ENCODE measurements around the gene GABPA. TPM values are rescaled to one million over a fixed set of nuclear protein-coding genes. Genes with fewer than 3 reads are reported as not detected.
"Not testable (repeated sequence)": the region's sequence is repeated elsewhere in the genome, so short reads cannot be mapped to it uniquely, and the experiment has no call there.

GABPA gene
- polyA plus RNA-seq, 1 experiment = 8.5 TPM

DNA sequence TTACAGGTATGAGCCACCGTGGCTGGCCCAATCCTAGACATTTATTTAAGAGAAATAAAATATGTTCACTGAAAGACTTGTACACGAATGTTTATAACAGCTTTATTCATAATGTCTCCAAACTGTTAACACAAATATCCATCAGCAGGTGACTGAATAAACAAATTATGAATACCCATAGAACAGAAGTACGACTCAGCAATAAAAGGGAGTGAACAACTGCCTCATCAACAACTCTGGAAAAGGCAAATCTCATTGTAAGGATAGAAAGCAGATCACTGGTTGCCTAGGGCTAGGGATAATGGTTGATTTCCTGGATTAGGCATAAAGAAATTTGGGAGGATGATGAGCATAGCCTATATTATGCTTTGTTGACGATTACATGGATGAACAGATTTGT is 41.7 kb downstream of the GABPA start:
- ChIA-PET CTCF (interaction anchor here (0.5 to 1.4 kb wide), 2 partner anchors 25 to 39 kb away, joined by 3 to 4 read pairs; no protein-coding TSS in a partner anchor), POLR2A (no interaction called here)
- Histone ChIP-seq H3K4me3 (ENCODE audit: low read depth, low read length) (no peak overlapping the region), H3K27me3 (ENCODE audit: control insufficient read depth, insufficient read depth, low read length) (no peaks in the 10 kb centered on the region), H3K36me3 (ENCODE audit: control insufficient read depth, insufficient read depth, low read length) (no peaks in the 10 kb centered on the region)
- DNase-seq (ENCODE audit: low read depth) = no peak
- TF ChIP-seq, protein P1, sequence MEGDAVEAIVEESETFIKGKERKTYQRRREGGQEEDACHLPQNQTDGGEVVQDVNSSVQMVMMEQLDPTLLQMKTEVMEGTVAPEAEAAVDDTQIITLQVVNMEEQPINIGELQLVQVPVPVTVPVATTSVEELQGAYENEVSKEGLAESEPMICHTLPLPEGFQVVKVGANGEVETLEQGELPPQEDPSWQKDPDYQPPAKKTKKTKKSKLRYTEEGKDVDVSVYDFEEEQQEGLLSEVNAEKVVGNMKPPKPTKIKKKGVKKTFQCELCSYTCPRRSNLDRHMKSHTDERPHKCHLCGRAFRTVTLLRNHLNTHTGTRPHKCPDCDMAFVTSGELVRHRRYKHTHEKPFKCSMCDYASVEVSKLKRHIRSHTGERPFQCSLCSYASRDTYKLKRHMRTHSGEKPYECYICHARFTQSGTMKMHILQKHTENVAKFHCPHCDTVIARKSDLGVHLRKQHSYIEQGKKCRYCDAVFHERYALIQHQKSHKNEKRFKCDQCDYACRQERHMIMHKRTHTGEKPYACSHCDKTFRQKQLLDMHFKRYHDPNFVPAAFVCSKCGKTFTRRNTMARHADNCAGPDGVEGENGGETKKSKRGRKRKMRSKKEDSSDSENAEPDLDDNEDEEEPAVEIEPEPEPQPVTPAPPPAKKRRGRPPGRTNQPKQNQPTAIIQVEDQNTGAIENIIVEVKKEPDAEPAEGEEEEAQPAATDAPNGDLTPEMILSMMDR (IDR thresholded peaks at IDR 0.05; ENCODE audit: insufficient read depth, low read depth, low read length) = no peak

DNA sequence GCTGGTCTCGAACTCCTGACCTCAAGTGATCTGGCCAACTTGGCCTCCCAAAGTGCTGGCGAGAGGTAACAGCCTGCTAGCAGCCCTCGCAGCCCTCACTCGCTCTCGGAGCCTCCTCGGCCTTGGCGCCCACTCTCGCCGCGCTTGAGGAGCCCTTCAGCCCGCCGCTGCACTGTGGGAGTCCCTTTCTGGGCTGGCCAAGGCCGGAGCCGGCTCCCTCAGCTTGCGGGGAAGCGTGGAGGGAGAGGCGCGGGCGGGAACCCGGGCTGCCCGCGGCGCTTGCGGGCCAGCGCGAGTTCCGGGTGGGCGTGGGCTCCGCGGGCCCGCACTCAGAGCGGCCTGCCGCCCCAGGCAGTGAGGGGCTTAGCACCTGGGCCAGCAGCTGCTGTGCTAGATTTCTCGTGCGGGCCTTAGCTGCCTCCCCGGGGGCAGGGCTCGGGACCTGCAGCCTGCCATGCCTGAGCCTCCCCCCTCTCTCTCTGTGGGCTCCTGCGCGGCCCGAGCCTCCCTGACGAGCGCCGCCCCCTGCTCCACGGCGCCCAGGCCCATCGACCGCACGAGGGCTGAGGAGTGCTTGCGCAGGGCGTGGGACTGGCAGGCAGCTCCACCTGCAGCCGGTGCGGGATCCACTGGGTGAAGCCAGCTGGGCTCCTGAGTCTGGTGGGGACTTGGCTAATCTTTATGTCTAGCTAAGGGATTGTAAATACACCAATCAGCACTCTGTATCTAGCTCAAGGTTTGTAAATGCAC is 43.5 kb downstream of the GABPA start:
- H3K27me3 ChIP-seq (ENCODE audit: control insufficient read depth, insufficient read depth, low read length); H3K4me3 ChIP-seq (ENCODE audit: low read depth, low read length); H3K36me3 ChIP-seq (ENCODE audit: control insufficient read depth, insufficient read depth, low read length); DNase-seq (ENCODE audit: low read depth); POLR2A ChIA-PET: not testable (repeated sequence)
- CTCF ChIA-PET = interaction anchor here (1.0 to 2.4 kb wide), 2 partner anchors 12 to 20 kb away, joined by 3 to 7 read pairs; no protein-coding TSS in a partner anchor

DNA sequence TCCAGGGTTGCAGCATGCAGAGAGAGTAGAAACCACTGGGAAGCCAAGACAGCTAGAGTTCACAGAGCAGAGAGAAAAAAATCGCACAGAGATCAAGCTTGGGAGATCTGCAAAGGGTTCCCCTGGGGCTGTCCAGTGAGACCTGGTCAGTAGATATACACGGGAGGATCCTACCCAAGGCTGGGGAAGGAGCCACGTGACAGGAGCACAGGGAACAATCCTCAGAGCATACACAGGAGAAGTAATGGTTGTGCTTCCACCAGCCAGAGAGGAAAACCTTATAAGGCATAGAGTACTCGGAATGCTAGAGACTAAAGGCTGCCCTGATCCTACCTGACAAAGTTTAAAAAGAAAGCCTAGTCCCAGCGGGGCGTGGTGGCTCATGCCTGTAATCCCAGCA is 53.9 kb downstream of the GABPA start:
- DNase-seq (ENCODE audit: low read depth) = no peak
- TF ChIP-seq, protein P1 (IDR thresholded peaks at IDR 0.05; ENCODE audit: insufficient read depth, low read depth, low read length) = no peak
- Histone ChIP-seq H3K36me3 (ENCODE audit: control insufficient read depth, insufficient read depth, low read length) (no peaks in the 10 kb centered on the region), H3K4me3 (ENCODE audit: low read depth, low read length) (no peak overlapping the region), H3K27me3 (ENCODE audit: control insufficient read depth, insufficient read depth, low read length) (no peaks in the 10 kb centered on the region; the same call in 1 of the 2 replicates)
- ChIA-PET POLR2A (no interaction called here), CTCF (interaction anchor here (1.8 kb wide), 1 partner anchor 13 kb away, joined by 7 read pairs; no protein-coding TSS in a partner anchor)

DNA sequence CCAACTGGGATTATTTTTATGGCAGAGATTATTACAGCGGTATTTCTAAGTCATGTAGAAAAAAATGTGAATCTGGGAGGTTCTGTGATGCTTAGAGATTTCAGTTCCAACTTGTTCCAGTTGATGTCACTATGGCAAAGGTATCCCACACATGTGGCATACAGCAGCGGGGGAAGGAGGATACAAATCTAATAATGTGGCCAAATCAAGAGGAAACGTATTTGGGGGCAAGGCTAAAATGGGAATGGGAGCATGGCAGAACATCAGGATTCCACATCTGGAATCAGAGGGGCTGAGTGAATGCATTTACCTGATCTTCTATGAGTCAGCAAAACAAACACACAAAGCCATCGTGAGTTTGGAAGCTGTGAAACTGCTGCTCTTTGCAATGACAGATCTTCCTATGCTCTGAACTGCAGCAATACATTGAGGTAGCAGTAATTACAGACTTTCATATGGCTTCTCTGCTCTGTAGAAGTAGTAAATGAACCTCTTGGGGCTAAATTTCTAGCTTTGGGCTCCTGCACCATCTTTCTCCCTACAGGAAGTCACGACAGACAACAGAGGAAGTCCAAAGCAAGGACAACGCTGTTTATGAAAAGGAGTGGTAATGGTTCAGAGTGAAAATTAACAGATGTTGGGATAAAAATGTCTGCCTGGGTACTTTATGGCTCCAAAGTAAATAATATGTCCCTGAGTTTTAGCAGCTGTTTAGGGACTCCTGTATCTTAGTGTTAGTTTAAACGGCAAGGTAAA is 55.5 kb downstream of the GABPA start:
- ChIA-PET POLR2A (no interaction called here), CTCF (interaction anchor here (0.9 to 2.4 kb wide), 10 partner anchors 8 to 943 kb away, joined by 3 to 17 read pairs (median 4); no protein-coding TSS in a partner anchor)
- TF ChIP-seq, protein P1 (IDR thresholded peaks at IDR 0.05; ENCODE audit: insufficient read depth, low read depth, low read length) = peak; percentile 50
- no peaks in the 10 kb centered on the region; the same call in 1 of the 2 replicates for H3K27me3 ChIP-seq (ENCODE audit: control insufficient read depth, insufficient read depth, low read length)
- H3K4me3 ChIP-seq (ENCODE audit: low read depth, low read length) = peak overlapping the region; percentile 24
- H3K36me3 ChIP-seq (ENCODE audit: control insufficient read depth, insufficient read depth, low read length) = no peaks in the 10 kb centered on the region
- no peak for DNase-seq (ENCODE audit: low read depth)

DNA sequence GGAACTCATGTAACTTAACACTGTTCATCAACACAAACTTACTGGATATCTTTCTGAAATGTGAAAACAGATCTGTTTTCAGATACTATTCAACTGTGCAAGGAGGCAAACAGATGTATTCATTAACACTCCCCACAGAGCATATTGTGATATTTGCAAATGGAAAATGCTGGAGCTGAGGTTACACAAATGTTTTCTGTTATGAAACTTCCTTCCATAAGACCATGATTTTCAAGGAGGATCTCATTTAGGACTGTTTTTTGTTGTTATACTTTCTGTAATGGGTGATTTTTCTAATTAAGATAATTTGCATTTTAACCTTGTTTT is 56.1 kb downstream of the GABPA start:
- peaks cover 1% of the 10 kb centered on the region; the same call in 1 of the 2 replicates for H3K27me3 ChIP-seq (ENCODE audit: control insufficient read depth, insufficient read depth, low read length)
- ChIA-PET POLR2A (no interaction called here), CTCF (interaction anchor here (0.9 to 2.4 kb wide), 11 partner anchors 8 to 942 kb away, joined by 3 to 17 read pairs (median 4); no protein-coding TSS in a partner anchor)
- no peaks in the 10 kb centered on the region for H3K36me3 ChIP-seq (ENCODE audit: control insufficient read depth, insufficient read depth, low read length)
- TF ChIP-seq, protein P1 (IDR thresholded peaks at IDR 0.05; ENCODE audit: insufficient read depth, low read depth, low read length) = no peak
- DNase-seq (ENCODE audit: low read depth) = no peak
- H3K4me3 ChIP-seq (ENCODE audit: low read depth, low read length) = no peak overlapping the region
